GM12873 (cell line): Measurements from ENCODE around the gene DDX11.

Experiments
- TF ChIP-seq, protein P1 (sequence below): IDR thresholded peaks from 2 replicates; pipeline ENCODE4 v1.5.1; 2012; ENCODE audit warnings: low read depth, mild to moderate bottlenecking, moderate library complexity, low read length, control low read depth; ENCODE audit not compliant: insufficient read depth; ENCODE audit errors: missing control alignments

Gene DDX11

DNA sequence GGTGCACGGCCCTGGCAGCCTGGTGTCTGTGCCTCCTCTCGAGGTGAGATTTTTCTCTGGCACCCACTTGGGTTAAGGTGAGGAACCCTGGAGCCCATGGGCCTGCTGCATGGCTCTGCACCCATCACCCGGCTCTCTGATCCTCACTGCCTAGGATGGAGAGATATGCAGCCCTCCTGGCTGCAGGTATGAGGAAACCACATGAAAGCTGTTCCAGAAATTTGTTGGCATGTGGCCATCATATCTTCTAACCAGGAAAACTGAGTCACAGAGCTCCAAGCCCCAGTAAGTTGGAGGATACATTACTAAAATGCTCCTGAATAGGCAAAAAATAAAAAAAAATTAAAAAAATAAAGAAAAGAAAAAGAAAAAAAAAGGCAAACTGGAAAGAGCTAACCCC is 39.3 kb upstream of the DDX11 start:
- TF ChIP-seq, protein P1, sequence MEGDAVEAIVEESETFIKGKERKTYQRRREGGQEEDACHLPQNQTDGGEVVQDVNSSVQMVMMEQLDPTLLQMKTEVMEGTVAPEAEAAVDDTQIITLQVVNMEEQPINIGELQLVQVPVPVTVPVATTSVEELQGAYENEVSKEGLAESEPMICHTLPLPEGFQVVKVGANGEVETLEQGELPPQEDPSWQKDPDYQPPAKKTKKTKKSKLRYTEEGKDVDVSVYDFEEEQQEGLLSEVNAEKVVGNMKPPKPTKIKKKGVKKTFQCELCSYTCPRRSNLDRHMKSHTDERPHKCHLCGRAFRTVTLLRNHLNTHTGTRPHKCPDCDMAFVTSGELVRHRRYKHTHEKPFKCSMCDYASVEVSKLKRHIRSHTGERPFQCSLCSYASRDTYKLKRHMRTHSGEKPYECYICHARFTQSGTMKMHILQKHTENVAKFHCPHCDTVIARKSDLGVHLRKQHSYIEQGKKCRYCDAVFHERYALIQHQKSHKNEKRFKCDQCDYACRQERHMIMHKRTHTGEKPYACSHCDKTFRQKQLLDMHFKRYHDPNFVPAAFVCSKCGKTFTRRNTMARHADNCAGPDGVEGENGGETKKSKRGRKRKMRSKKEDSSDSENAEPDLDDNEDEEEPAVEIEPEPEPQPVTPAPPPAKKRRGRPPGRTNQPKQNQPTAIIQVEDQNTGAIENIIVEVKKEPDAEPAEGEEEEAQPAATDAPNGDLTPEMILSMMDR = no peak

DNA sequence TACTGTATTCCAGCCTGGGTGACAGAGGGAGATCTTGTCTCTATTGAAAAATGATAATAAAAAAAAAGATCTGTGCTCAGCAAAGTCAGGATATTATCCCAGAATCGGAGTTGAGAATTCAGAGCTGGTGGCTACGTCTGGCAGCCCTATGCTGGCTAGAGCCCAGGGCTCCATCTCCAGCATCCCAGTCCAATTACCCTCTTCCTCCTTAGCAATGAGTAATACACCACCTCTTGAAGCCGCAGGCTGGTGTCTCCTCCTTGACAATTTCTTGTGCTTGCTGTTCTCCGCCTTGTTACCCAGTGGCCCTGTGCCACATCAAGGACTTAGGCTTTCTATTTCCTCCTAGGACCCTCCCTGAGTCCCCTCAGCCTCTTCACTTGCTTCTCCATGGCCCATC is 38.4 kb upstream of the DDX11 start:
- TF ChIP-seq, protein P1 = no peak

- TF ChIP-seq, protein P1 = no peak
These were observed 37.5 kb upstream of the DDX11 start for GRCh38 chr12:31035967-31036665.

GRCh38 chr12:31037028-31037427 is 36.6 kb upstream of the DDX11 start:
- TF ChIP-seq, protein P1 = no peak

DNA sequence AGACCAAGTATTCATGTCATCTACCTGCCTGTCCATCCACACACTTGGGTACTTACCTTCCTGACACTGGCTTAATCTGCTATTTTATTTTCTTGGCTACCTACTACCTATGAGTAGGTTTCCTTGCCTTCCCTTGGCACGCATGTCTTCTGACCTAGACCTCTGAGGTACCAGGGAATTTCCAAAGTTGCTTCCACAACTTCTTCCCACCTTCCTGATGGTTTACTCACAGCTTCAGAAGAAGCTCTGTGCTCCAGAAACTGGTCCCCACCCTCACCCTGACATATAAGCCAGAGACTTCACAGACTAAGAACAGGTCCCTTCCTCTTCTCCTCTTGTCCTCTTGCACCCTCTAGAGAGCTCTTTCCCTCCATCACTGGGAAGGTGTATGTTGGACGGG is 35.7 kb upstream of the DDX11 start:
- TF ChIP-seq, protein P1 = no peak

DNA sequence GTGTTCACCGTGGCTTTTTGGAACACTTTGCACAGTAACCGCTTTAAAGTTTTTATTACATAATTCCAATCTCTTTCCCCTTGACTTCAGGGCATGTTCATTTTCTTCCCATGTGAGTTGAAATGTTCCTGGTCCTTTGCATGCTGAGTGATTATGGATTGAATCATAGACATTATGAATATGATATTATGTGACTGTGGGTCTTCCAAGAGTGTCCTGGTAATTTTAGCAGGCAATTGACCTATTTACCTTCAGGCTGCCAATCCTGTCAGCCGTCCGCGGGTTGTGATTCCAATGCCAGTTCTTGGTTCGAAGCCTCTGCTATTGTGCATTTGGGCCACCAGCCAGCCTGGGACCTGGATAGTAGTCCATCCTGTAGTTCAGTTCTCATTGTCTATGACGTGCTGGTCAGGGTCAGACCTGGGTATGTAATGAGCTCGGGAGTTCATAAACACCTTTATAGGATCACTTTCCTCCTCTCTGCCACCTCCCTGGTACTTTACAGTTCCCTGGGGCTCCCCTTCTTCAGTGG is 32.6 kb upstream of the DDX11 start:
- TF ChIP-seq, protein P1 = no peak

- TF ChIP-seq, protein P1 = peak; percentile 22
These were observed 19.7 kb upstream of the DDX11 start for GRCh38 chr12:31053944-31054343.
